CD4-positive, CD25-positive, alpha-beta regulatory T cell (primary cell): ENCODE results near the gene ABCA13. TPM values are rescaled to one million over a fixed set of nuclear protein-coding genes. Genes with fewer than 3 reads are reported as not detected.

Experiments
- ATAC-seq, 2 donors: fragments of 150-1000 bp; cut with Tn5 transposase; one replicate each; pipeline ENCODE4 v1.10.0; 2021; ENCODE audit warnings: low read depth in 2 of 2, moderate number of reproducible peaks in 2 of 2, moderate library complexity in 1 of 2
- DNase-seq, 3 donors: peaks; one replicate each; pipeline versions ENCODE4 v3.0.0 to v3.0.0-alpha.2; 2012 to 2022; ENCODE audit warnings: mixed read lengths in 1 of 3
- H3K27ac ChIP-seq: one replicate; pipeline ENCODE4 v1.7.0; 2013; ENCODE audit warnings: mild to moderate bottlenecking, low read length; ENCODE audit not compliant: insufficient read depth, poor library complexity, severe bottlenecking
- H3K27me3 ChIP-seq: one replicate; pipeline ENCODE4 v1.7.0; 2013; ENCODE audit warnings: low read length; ENCODE audit not compliant: control insufficient read depth, insufficient read depth
- H3K36me3 ChIP-seq: one replicate; pipeline ENCODE4 v1.7.0; 2013; ENCODE audit warnings: mild to moderate bottlenecking, low read length, moderate library complexity; ENCODE audit not compliant: control insufficient read depth, insufficient read depth
- H3K4me1 ChIP-seq: 2 replicates; pipeline ENCODE4 v1.7.0; 2013; ENCODE audit warnings: mild to moderate bottlenecking, low read length; ENCODE audit not compliant: insufficient read depth, control insufficient read depth, poor library complexity, severe bottlenecking
- H3K4me3 ChIP-seq: one replicate; pipeline ENCODE4 v1.7.0; 2013; ENCODE audit warnings: low read depth, mild to moderate bottlenecking, low read length, moderate library complexity
- H3K9me3 ChIP-seq, 2 experiments: 1 replicate in 1 of 2; 2 replicates in 1 of 2; pipeline ENCODE4 v1.7.0; 2013; ENCODE audit warnings: low read length in 2 of 2, mild to moderate bottlenecking in 1 of 2, moderate library complexity in 1 of 2; ENCODE audit not compliant: control insufficient read depth in 2 of 2
- H3K27ac Mint-ChIP-seq, 3 donors: one replicate each; pipeline ENCODE4 v1.8.0; 2020 to 2022; ENCODE audit warnings: mild to moderate bottlenecking in 3 of 3, mixed read lengths in 3 of 3, moderate library complexity in 2 of 3
- H3K27me3 Mint-ChIP-seq: one replicate; pipeline ENCODE4 v1.8.0; 2022; ENCODE audit warnings: mild to moderate bottlenecking, mixed read lengths
- H3K36me3 Mint-ChIP-seq: one replicate; pipeline ENCODE4 v1.8.0; 2020; ENCODE audit warnings: mixed read lengths
- H3K4me1 Mint-ChIP-seq, 4 donors: one replicate each; pipeline ENCODE4 v1.8.0; 2020 to 2022; ENCODE audit warnings: mixed read lengths in 4 of 4, mild to moderate bottlenecking in 1 of 4
- H3K4me3 Mint-ChIP-seq, 4 donors: one replicate each; pipeline ENCODE4 v1.8.0; 2020 to 2022; ENCODE audit warnings: mild to moderate bottlenecking in 4 of 4, mixed read lengths in 4 of 4, moderate library complexity in 3 of 4
- H3K9me3 Mint-ChIP-seq, 7 donors: one replicate each; pipeline ENCODE4 v1.8.0; 2020 to 2022; ENCODE audit warnings: mixed read lengths in 7 of 7, mild to moderate bottlenecking in 3 of 7, moderate library complexity in 2 of 7
- polyA plus RNA-seq, 4 donors: library from polyadenylated mRNA; unstranded; fragments of 300-500 nt; fragmentation: Illumina TruSeq; gene quantifications; one replicate each; pipeline ENCODE4 v1.2.3, GENCODE V29; 2021
- total RNA-seq: library from RNA; stranded (reverse); gene quantifications from one replicate; pipeline ENCODE4 v1.2.3, GENCODE V29; 2022

The ABCA13 gene
- total and polyA plus RNA-seq, 5 donors from 2014 or later: 1.1 TPM; not detected in 4

DNA sequence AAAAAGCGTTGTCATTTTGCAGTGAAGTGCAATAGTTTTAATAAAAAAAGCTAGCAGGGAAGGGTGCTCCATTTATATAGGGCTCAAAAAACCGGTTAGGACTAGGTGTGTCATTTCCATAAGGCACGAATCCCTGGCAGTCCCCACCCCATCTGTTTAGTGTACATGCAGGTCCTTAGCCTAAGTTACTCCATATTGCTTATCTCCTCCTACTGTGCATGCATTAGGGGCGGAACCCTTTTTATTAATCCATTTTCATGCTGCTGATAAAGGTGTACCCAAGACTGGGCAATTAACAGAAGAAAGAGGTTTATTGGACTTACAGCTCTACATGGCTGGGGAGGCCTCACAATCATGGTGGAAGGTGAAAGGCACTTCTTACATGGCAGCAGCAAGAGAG lies 301.4 kb downstream of the ABCA13 start:
- Mint-ChIP-seq H3K4me1 (peaks cover 0 to 2% (median 0%) of the 10 kb centered on the region in 4 donors), H3K27ac (no peak overlapping the region), H3K4me3 (no peak overlapping the region), H3K9me3 (peaks cover 0 to 5% (median 0%) of the 10 kb centered on the region in 7 donors), H3K27me3 (peaks cover 7% of the 10 kb centered on the region), H3K36me3 (no peaks in the 10 kb centered on the region)
- no peak overlapping the region for H3K27ac ChIP-seq
- no peak overlapping the region for H3K4me3 ChIP-seq
- no peak for ATAC-seq
- DNase-seq: no peak
- H3K36me3 ChIP-seq: no peaks in the 10 kb centered on the region
- no peaks in the 10 kb centered on the region for H3K27me3 ChIP-seq
- no peaks in the 10 kb centered on the region for H3K4me1 ChIP-seq
- no peaks in the 10 kb centered on the region for H3K9me3 ChIP-seq

DNA sequence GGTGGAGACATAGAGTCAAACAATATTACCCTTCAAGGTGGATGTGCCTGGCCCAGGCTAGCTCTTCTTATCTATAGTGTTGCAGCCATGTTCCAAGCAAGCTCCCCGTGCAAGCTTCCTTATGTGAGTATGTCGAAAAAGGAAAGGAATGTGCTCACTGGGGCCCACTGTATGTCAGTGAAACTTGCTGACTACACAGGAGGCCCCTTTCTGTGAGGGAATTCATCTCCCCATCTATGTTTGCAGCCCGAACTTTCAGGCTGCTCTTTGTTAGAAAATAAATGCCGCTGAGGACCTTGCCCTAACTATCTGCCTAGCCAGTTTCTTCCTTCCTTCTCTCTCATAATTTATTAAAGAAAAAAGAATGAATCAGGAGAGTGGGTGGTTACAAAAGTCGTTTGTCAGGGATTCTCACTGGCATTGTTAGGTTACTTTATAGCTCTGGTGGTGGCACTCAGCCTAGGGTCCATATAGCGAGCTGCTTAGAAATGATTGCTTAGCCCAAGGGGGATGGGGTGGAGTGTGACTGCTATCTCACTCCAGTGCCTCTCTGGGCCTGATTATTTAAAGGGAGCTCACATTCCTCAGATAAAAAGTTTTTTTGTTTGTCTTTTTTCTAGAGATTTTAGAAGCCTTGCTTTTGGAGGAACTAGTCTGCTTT lies 302.1 kb downstream of the ABCA13 start:
- no peak overlapping the region for H3K4me3 ChIP-seq
- H3K27ac Mint-ChIP-seq: no peak overlapping the region
- peaks cover 0 to 2% (median 0%) of the 10 kb centered on the region in 4 donors for H3K4me1 Mint-ChIP-seq
- no peaks in the 10 kb centered on the region for H3K36me3 Mint-ChIP-seq
- DNase-seq (no peak), ATAC-seq (no peak)
- H3K27me3 Mint-ChIP-seq: peaks cover 4% of the 10 kb centered on the region
- no peak overlapping the region for H3K27ac ChIP-seq
- H3K36me3 ChIP-seq: no peaks in the 10 kb centered on the region
- peaks cover 0 to 5% (median 1%) of the 10 kb centered on the region in 7 donors for H3K9me3 Mint-ChIP-seq
- no peaks in the 10 kb centered on the region for H3K27me3 ChIP-seq
- no peaks in the 10 kb centered on the region for H3K4me1 ChIP-seq
- no peak overlapping the region for H3K4me3 Mint-ChIP-seq
- no peaks in the 10 kb centered on the region for H3K9me3 ChIP-seq

GRCh38 chr7:48481235-48481634 lies 310.0 kb downstream of the ABCA13 start:
- peaks cover 0 to 5% (median 0%) of the 10 kb centered on the region in 4 donors for H3K4me1 Mint-ChIP-seq
- DNase-seq (no peak), ATAC-seq (no peak)
- no peaks in the 10 kb centered on the region for H3K4me1 ChIP-seq
- H3K27ac ChIP-seq: no peak overlapping the region
- no peak overlapping the region for H3K4me3 Mint-ChIP-seq
- no peak overlapping the region for H3K27ac Mint-ChIP-seq
- no peak overlapping the region for H3K4me3 ChIP-seq
- H3K27me3 Mint-ChIP-seq: peaks cover 4% of the 10 kb centered on the region
- H3K27me3 ChIP-seq: no peaks in the 10 kb centered on the region
- H3K36me3 Mint-ChIP-seq: no peaks in the 10 kb centered on the region
- H3K9me3 Mint-ChIP-seq: peaks cover 0 to 5% (median 1%) of the 10 kb centered on the region in 7 donors
- H3K9me3 ChIP-seq: no peaks in the 10 kb centered on the region
- no peaks in the 10 kb centered on the region for H3K36me3 ChIP-seq

DNA sequence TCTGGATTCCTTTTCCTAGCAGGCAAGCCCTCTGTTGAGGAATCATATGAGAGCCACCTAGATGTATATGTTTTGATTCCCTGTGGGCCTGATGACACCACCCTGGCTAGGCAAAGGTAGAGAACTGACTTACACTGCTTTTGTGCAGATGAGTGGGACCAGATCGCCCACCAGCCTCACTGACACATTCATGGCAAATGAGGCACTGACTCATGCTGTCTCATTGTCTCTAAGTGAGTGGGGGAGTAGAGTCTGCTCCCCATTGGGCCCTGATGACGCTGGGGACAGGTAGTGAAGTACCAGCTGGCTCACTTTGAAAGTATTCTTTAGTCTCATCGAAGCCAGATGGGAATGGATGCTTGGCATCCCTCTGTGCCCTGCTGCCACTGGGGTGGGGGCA lies 326.3 kb downstream of the ABCA13 start:
- peaks cover 0 to 5% (median 0%) of the 10 kb centered on the region in 7 donors for H3K9me3 Mint-ChIP-seq
- DNase-seq: no peak
- H3K27me3 Mint-ChIP-seq: peaks cover 4% of the 10 kb centered on the region
- no peaks in the 10 kb centered on the region for H3K27me3 ChIP-seq
- no peak for ATAC-seq
- H3K4me3 ChIP-seq: no peak overlapping the region
- no peak overlapping the region for H3K27ac ChIP-seq
- no peaks in the 10 kb centered on the region for H3K4me1 ChIP-seq
- no peaks in the 10 kb centered on the region for H3K9me3 ChIP-seq
- H3K4me3 Mint-ChIP-seq: no peak overlapping the region
- H3K4me1 Mint-ChIP-seq: no peaks in the 10 kb centered on the region
- H3K36me3 ChIP-seq: no peaks in the 10 kb centered on the region
- no peak overlapping the region for H3K27ac Mint-ChIP-seq
- H3K36me3 Mint-ChIP-seq: no peaks in the 10 kb centered on the region

DNA sequence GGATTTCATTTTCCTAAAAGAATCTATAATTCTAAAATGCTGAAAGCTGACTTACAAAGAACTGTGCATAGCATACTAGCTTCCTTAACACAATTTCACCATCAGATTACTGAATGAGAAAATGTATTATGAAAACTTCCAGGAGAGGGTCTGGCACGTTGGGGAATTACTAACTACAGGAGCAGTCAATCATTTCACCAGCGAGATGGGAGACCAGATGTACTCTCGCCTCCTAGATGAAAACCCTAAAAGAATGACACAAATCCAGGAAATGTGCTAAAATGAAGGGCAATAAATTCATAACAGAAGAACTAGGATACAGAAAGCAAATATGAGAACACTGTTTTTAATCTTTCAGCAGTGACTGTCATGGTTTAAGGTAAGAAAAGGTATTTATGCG lies 330.8 kb downstream of the ABCA13 start:
- Mint-ChIP-seq H3K27ac (no peak overlapping the region), H3K27me3 (peaks cover 4% of the 10 kb centered on the region), H3K4me1 (no peaks in the 10 kb centered on the region), H3K4me3 (no peak overlapping the region), H3K36me3 (no peaks in the 10 kb centered on the region), H3K9me3 (peaks cover 0 to 2% (median 0%) of the 10 kb centered on the region in 7 donors)
- ATAC-seq (no peak), DNase-seq (no peak)
- no peaks in the 10 kb centered on the region for H3K36me3 ChIP-seq
- H3K4me3 ChIP-seq: no peak overlapping the region
- no peak overlapping the region for H3K27ac ChIP-seq
- no peaks in the 10 kb centered on the region for H3K9me3 ChIP-seq
- no peaks in the 10 kb centered on the region for H3K4me1 ChIP-seq
- no peaks in the 10 kb centered on the region for H3K27me3 ChIP-seq

- no peaks in the 10 kb centered on the region for H3K4me1 ChIP-seq
- DNase-seq (no peak), ATAC-seq (no peak)
- Mint-ChIP-seq H3K27ac (no peak overlapping the region), H3K4me1 (no peaks in the 10 kb centered on the region), H3K36me3 (no peaks in the 10 kb centered on the region), H3K27me3 (peaks cover 4% of the 10 kb centered on the region), H3K4me3 (no peak overlapping the region), H3K9me3 (peaks cover 0 to 2% (median 0%) of the 10 kb centered on the region in 7 donors)
- H3K27ac ChIP-seq: no peak overlapping the region
- H3K36me3 ChIP-seq: no peaks in the 10 kb centered on the region
- no peaks in the 10 kb centered on the region for H3K27me3 ChIP-seq
- no peaks in the 10 kb centered on the region for H3K9me3 ChIP-seq
- H3K4me3 ChIP-seq: no peak overlapping the region
Measured at GRCh38 chr7:48505051-48505450, 333.8 kb downstream of the ABCA13 start.

DNA sequence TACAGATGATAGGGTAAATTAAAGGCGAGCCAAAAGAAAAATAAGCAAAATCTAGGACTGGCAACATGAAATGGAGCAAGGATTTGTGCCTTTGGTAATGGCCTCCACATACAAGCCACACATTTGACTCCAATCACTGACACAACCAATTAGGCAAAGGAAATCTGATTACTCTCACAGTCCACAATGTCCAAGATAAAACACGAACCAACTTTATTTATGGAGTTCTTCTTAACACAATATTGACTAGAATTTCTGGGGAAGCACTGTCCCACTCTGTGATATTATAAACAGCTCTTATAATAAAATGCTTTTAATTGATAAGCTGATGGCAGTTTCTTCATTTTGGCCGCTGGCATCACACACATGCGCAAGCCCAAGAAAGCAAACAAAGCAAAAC lies 334.2 kb downstream of the ABCA13 start:
- H3K4me1 Mint-ChIP-seq: no peaks in the 10 kb centered on the region

DNA sequence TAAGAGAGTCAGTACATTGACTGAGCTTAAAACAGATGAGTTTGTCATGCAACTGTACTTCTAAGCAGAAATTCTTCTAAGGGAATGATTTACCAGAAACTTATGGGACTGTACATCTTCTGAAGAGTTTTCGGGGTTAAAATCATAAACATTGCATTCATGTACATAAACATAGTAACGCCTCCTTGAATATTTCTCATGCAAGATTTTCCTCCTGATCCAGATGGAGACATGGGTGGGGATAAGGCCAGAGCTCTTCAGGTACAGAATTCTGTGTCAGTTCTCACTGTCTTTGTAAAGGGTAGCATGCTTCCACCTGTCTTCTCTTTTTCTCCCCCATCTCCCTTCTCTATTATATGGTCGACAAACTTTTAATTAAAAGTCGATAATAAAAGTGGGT lies 335.3 kb downstream of the ABCA13 start:
- no peak for ATAC-seq
- no peak overlapping the region for H3K4me3 Mint-ChIP-seq
- Histone ChIP-seq H3K27me3 (no peaks in the 10 kb centered on the region), H3K9me3 (no peaks in the 10 kb centered on the region), H3K4me1 (no peaks in the 10 kb centered on the region), H3K4me3 (no peak overlapping the region), H3K27ac (no peak overlapping the region), H3K36me3 (no peaks in the 10 kb centered on the region)
- H3K4me1 Mint-ChIP-seq: no peaks in the 10 kb centered on the region
- no peak for DNase-seq
- no peak overlapping the region for H3K27ac Mint-ChIP-seq
- no peaks in the 10 kb centered on the region for H3K27me3 Mint-ChIP-seq
- peaks cover 0 to 4% (median 0%) of the 10 kb centered on the region in 7 donors for H3K9me3 Mint-ChIP-seq
- H3K36me3 Mint-ChIP-seq: no peaks in the 10 kb centered on the region

More for the DNA sequence above, 334.2 kb downstream of the ABCA13 start:
- H3K36me3 ChIP-seq: no peaks in the 10 kb centered on the region
- Mint-ChIP-seq H3K27ac (no peak overlapping the region), H3K27me3 (peaks cover 4% of the 10 kb centered on the region), H3K4me3 (no peak overlapping the region), H3K9me3 (peaks cover 0 to 2% (median 0%) of the 10 kb centered on the region in 7 donors), H3K36me3 (no peaks in the 10 kb centered on the region)
- no peak overlapping the region for H3K4me3 ChIP-seq
- no peaks in the 10 kb centered on the region for H3K9me3 ChIP-seq
- no peaks in the 10 kb centered on the region for H3K4me1 ChIP-seq
- no peak overlapping the region for H3K27ac ChIP-seq
- DNase-seq: no peak
- ATAC-seq: no peak
- H3K27me3 ChIP-seq: no peaks in the 10 kb centered on the region
